Measurements from ENCODE around the gene FAM241A.
"Not testable (repeated sequence)": the region's sequence is repeated elsewhere in the genome, so short reads cannot be mapped to it uniquely, and the experiment has no call there.

Gene FAM241A

GRCh38 chr4:112171051-112171763 is 26.0 kb downstream of the FAM241A start:
- FAIRE-seq, result not testable (repeated sequence)

GRCh38 chr4:112172180-112172579 is 26.9 kb downstream of the FAM241A start:
- DNase-seq (ENCODE audit: insufficient read length, low spot score) (no peak), FAIRE-seq (no peak)

More at GRCh38 chr4:112171051-112171763, 26.0 kb downstream of the FAM241A start:
- not testable (repeated sequence) for DNase-seq (ENCODE audit: insufficient read length, low spot score)

- FAIRE-seq (no peak), DNase-seq (ENCODE audit: insufficient read length, low spot score) (no peak)
Measured at GRCh38 chr4:112173593-112174558, 28.6 kb downstream of the FAM241A start.

- DNase-seq (ENCODE audit: insufficient read length, low spot score), result no peak
Measured at GRCh38 chr4:112175840-112176239, 30.6 kb downstream of the FAM241A start.

GRCh38 chr4:112176596-112176995 is 31.3 kb downstream of the FAM241A start:
- DNase-seq (ENCODE audit: insufficient read length, low spot score), result no peak
- no peak for FAIRE-seq

More at GRCh38 chr4:112175840-112176239, 30.6 kb downstream of the FAM241A start:
- FAIRE-seq, result no peak

GRCh38 chr4:112178741-112179140 is 33.5 kb downstream of the FAM241A start:
- not testable (repeated sequence) for DNase-seq (ENCODE audit: insufficient read length, low spot score); FAIRE-seq

- DNase-seq (ENCODE audit: insufficient read length, low spot score), result no peak
- no peak for FAIRE-seq
Measured at GRCh38 chr4:112181358-112182000, 36.2 kb downstream of the FAM241A start.

GRCh38 chr4:112182604-112183003 is 37.4 kb downstream of the FAM241A start:
- FAIRE-seq, result no peak
- DNase-seq (ENCODE audit: insufficient read length, low spot score), result no peak

GRCh38 chr4:112183252-112183651 is 38.0 kb downstream of the FAM241A start:
- FAIRE-seq (no peak), DNase-seq (ENCODE audit: insufficient read length, low spot score) (peak; percentile 11)

- no peak for DNase-seq (ENCODE audit: insufficient read length, low spot score)
- no peak for FAIRE-seq
Measured at GRCh38 chr4:112184438-112184837, 39.2 kb downstream of the FAM241A start.

GRCh38 chr4:112185334-112185733 is 40.1 kb downstream of the FAM241A start:
- no peak for DNase-seq (ENCODE audit: insufficient read length, low spot score)
- FAIRE-seq, result no peak

- no peak for FAIRE-seq
- no peak for DNase-seq (ENCODE audit: insufficient read length, low spot score)
Measured at GRCh38 chr4:112185740-112186670, 40.8 kb downstream of the FAM241A start.

GRCh38 chr4:112189754-112190153 is 44.5 kb downstream of the FAM241A start:
- FAIRE-seq (no peak), DNase-seq (ENCODE audit: insufficient read length, low spot score) (no peak)

- DNase-seq (ENCODE audit: insufficient read length, low spot score) (no peak), FAIRE-seq (no peak)
Measured at GRCh38 chr4:112190684-112191083, 45.4 kb downstream of the FAM241A start.

GRCh38 chr4:112196461-112196860 is 51.2 kb downstream of the FAM241A start:
- DNase-seq (ENCODE audit: insufficient read length, low spot score), result no peak
- FAIRE-seq, result no peak

- no peak for FAIRE-seq
- DNase-seq (ENCODE audit: insufficient read length, low spot score), result no peak
Measured at GRCh38 chr4:112199041-112199440, 53.8 kb downstream of the FAM241A start.

GRCh38 chr4:112201915-112202505 is 56.8 kb downstream of the FAM241A start:
- FAIRE-seq, result no peak
- no peak for DNase-seq (ENCODE audit: insufficient read length, low spot score)

GRCh38 chr4:112203593-112203992 is 58.3 kb downstream of the FAM241A start:
- no peak for DNase-seq (ENCODE audit: insufficient read length, low spot score)

GRCh38 chr4:112206431-112206830 is 61.2 kb downstream of the FAM241A start:
- DNase-seq (ENCODE audit: insufficient read length, low spot score), result no peak
- no peak for FAIRE-seq

More at GRCh38 chr4:112203593-112203992, 58.3 kb downstream of the FAM241A start:
- FAIRE-seq, result no peak

Data from HTR-8/SVneo (cell line).